DMS153 treated with DMSO at 0.1 percent for 48 hours (cell line): ENCODE measurements around the gene CXXC1.
"Not testable (repeated sequence)": the region's sequence is repeated elsewhere in the genome, so short reads cannot be mapped to it uniquely, and the experiment has no call there.

ENCODE experiments used
- DNase-seq: peaks from one replicate; lab custom pipeline; 2025; ENCODE audit not compliant: unreplicated experiment; lab: John Stamatoyannopoulos, UW

CXXC1 gene

DNA sequence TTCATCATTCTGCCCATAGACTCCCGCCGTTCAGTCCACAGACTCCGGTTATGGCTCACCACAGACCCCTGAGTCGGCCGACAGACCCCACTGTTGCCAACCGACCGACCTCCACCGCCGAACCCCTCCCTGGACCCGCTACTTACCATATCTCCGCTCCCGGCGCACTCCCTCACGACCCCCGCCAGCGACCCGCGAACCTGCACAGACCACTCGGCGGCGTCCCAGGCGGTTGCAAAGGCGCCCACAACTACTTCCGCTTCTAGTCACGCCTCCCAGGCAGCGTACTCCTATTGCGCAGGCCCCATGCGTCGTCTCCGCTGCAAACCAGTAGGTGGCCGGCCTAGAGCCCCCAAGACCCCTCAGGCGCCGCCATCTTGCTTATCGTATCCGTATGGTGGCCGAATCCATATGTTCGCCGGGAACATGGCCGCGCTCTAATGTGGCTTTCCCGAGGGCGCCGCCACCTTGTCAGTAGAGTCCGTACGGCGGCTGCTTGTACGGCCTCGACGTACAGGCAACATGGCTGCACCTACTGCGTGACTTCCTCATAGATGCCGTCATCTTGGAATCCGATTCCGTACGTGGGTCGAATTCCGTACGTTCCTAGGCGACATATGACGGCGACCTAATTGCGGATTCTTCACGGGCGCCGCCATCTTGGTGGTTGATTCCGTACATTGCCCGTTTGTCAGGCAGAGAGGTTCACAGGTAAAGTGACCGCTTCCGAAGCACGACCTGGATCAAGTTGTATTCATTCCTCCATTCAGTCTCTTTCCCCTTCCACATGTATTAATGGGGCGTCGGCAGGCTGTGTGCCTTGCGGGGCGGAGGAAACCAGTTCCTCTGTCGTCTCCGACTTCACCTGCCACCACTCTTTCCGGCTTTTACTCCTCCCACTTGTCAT lies at the start of gene CXXC1:
TSS of gene CXXC1 (minus strand) at position 252 of the 907 bp plus-strand sequence. CDS start at position 149, 103 bp downstream.
- peak; percentile 95 for DNase-seq

DNA sequence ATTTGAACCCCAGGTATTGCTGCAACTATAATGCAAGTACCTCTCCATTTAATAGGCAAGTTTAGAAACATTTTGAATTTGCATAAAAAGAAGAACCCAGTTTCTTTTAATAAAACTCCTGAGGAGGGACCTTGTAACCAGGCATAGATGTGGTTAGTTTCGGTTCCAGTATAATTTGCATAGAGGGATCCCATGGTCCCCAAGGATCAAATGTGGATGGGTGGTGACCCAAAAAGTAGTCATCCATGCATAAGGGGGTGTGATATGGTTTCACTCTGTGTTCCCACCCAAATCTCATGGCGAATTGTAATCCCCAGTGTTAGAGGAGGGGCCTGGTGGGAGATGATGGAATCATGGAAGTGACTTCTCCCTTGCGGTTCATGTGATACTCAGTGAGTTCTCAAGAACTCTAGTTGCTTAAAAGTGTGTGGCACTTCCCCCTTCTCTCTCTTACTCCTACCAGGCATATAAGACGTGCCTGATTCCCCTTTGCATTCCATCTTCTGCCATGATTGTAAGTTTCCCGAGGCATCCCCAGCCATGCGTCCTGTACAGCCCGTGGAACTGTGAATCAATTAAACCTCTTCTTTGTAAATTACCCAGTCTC lies 47.2 kb upstream of the CXXC1 start:
- DNase-seq, result no peak

DNA sequence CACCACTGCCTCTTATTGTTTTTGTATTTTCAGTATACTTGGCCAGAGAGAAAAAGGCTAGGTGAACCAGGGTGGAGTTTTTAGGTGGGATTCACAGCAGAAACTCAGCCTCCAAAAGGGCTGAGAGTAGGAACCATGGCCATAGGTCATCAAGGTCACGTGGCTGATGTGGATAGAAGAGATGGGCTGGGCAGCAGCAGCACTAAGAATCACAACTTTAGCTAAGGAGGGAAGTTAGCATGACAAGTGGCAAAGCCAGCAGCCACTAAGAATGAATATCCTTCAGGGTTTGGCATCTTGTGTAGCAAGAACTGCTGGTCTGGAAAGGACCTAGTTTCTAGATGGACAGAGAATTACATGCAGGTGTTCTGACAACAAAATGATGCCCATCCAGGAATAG lies 44.2 kb upstream of the CXXC1 start:
- no peak for DNase-seq

DNA sequence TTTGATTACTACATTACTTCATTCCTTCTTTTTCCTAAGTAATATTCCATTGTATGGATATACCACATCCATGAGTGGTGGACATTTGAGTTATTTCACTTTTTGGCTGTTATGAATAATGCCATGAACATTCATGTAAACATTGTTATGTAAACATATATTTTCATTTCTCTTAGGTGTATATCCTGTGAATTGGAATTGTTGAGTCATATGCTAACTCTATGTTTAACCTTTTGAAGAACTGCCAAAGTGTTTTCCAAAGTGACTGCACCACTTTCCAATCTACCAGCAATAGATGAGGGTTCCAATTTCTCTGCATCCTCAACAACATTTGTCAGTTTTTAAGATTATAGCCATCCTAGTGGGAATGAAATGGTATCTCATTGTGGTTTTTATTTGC lies 42.7 kb upstream of the CXXC1 start:
- DNase-seq, result no peak

DNA sequence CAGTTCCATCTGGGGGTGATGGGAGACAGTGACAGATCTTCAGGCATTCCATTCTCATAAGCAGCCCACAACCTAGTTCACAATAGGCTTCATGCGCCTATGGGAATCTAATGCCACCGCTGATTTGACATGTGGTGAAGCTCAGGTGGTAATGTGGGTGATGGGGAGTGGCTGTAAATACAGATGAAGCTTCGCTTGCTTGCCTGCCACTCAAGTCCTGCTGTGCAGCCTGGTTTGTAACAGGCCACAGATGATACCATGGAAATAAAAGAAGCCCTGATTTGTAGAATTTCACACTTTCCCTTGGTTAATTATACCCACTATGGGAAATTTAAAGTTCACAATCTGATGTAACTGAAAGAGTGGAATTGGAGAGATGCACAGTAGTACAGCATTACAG lies 40.5 kb upstream of the CXXC1 start:
- no peak for DNase-seq

DNA sequence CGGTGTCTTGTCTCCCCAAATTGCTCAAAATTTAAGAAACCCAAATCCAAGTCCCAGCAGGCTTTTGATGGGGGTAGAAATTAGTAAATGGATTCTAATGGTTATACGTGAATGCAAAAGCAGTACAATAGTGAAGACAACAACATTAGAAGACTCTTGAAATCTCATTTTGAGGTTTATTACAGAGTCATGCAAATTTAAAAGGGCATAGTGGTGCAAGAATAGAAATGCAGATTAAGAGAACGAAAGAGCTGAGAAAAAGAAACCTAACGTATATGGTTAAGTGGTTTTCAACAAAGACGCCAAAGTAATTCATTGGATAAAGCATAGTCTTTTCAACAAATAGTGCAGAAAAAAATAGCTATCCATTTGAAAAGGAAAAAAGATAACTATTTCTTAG lies 33.2 kb upstream of the CXXC1 start:
- DNase-seq, result no peak

DNA sequence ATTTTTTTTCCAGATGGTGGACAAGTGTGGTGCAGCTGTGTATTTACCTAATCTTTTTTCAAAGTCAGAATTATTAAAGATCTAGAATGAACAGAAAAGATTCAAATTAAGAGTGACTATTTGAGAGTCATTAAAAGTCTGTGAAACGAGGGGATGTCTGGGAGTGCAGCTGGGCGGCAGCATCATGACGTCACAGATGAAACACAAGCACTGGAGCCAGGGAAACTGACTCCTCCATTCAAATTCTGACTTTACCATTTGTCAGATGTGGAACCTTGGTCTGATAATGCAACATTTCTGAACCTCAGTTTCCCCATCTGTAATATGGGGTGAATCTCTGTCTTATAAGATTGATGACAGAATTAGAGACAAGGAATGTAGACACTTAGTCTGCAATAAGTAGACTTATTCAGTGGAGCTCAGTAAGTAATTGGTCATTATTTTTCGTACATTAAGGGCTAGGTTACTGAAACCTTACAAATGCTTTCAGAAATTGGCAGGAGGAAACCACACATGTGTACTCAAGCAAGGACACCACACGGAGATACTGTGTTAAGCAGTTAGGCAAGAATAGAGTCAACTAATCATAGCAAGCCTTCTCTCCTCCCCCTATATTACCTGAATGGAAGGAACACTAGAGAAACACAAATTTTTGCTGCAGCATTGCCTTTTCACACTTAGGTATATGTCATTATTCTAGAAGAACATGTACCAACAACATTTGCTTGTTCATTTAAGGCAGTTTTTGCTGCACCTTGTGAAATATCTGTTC lies 27.8 kb upstream of the CXXC1 start:
- DNase-seq, result no peak

DNA sequence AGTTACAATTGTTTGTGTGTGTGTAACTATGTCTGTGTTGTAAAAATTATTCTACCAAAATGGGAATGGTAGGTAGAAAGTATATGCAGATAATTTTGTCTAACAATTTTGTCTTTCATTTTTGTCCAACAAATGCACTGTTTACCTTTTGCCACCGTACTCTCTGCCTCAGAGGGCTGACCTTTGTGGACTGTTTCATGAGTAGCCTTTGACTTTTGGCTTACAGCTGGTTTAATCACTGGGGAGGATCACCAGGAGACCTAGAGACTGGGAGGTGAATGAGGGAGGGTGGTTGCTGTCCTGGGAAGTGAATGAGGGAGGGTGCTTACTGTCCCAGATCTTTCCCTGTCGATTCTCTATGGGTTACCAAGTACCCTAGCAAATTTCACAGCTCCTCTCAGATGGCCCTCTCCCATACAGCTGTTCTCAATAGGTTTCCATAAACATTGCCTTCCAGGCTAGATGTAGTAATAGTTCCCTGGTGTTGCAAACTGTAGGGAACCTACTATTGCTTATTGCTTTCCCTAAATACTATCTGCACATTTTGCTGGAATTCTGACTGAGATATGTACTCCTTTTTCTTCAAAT lies 26.5 kb upstream of the CXXC1 start:
- no peak for DNase-seq

DNA sequence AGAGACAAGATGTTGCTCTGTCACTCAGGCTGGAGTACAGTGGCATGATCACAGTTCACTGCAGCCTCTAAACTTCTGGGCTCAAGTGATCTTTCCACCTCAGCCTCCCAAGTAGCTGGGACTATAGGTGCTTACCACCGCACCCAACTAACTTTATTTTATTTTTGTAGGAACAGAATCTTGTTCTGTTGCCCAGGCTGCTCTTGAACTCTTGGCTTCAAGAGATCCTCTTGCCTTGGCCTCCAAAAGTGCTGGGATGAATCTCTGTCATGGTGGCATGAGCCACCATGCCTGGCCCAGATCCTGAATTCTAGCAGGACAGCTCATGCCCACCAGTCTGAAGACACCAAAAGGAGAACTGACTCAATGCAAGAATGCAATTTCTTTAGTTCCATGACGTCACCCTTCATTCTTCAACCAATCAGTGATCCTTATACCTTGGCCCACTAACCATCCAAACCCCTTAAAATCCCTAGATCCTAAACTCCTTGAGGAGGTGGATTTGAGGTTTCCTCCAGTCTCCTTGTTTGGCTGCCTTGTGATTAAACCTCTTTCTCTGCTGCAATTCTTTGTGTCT lies 25.6 kb upstream of the CXXC1 start:
- no peak for DNase-seq

DNA sequence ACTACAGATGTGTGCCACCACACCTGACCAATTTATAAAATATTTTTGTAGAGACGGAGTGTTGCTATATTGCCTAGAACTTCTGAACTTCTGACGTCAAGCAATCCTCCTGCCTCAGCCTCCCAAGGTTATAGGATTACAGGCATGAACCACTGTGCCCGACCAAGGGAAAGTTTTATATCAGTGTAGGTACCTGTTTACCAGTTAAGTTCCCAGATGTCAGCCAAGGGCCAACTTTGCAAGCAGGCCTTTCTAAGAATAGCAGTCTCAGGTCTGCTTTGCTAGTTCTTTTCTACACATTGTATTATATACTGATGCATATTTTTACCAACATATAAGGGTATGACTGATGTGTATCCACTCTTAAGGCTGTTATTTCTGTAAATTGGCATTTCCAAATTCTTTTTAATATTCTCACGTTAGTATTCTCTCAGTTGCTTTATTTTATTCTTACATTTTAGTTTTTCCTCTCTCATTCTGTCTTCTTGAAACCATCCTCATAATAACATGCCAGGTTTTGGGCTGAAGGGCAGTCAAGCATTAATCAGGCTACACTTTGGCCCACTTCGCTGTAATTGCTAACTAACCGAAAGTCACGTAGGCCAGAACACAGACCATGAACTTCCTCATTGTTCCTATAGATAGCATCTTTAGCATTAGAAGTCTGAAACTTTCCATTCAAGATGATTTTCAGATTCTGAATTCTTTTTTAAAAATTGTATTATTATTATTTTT lies 25.0 kb upstream of the CXXC1 start:
- no peak for DNase-seq

DNA sequence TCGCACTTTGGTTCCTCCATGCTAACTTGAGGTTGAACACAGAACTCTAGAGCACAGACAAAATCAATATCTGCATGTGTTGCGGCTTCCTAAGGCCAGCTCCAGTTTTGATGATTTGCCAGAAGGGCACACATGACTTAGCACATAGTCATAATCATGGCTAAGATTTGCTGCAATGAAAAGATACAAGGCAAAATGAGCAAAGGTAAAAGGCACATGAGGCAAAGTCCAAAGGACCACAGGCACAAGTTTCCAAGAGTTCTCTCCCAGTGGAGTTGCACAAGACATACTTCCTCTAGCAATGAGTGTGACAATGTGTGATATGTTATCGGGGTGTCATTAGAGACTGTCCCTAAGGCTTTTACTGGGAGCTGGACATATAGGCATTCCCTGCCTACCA lies 24.2 kb upstream of the CXXC1 start:
- DNase-seq, result no peak

DNA sequence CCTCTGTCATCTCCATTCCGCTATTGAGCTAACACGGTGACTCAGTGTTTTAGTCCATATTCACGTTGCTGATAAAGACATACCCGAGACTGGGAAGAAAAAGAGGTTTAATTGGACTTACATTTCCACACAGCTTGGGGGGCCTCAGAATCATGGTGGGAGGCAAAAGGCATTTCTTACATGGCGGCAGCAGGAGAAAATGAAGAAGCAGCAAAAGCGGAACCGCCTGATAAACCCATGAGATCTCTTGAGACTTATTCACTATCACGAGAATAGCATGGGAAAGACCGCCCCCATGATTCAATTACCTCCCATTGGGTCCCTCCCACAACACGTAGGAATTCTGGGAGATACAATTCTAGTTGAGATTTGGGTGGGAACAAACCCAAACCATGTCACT lies 22.6 kb upstream of the CXXC1 start:
- no peak for DNase-seq

DNA sequence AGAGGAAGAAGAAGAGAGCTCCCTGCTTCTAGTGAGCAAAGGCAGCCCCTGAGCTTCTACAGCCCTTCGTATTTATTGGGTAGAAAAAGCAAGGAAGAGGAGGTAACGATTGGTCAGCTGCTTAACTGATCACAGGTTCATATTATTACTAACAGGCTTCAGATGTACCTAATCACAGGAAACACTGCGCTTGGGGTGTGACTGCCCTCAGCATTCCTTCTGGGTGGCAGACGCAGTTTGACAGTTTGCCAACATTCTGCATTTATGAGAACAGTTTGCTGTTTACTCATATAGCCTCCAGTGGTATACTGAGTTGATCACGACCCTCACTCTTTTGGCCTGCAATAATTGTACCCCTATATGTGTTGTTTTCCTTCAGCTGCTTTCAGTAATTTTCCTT lies 21.4 kb upstream of the CXXC1 start:
- DNase-seq, result not testable (repeated sequence)

DNA sequence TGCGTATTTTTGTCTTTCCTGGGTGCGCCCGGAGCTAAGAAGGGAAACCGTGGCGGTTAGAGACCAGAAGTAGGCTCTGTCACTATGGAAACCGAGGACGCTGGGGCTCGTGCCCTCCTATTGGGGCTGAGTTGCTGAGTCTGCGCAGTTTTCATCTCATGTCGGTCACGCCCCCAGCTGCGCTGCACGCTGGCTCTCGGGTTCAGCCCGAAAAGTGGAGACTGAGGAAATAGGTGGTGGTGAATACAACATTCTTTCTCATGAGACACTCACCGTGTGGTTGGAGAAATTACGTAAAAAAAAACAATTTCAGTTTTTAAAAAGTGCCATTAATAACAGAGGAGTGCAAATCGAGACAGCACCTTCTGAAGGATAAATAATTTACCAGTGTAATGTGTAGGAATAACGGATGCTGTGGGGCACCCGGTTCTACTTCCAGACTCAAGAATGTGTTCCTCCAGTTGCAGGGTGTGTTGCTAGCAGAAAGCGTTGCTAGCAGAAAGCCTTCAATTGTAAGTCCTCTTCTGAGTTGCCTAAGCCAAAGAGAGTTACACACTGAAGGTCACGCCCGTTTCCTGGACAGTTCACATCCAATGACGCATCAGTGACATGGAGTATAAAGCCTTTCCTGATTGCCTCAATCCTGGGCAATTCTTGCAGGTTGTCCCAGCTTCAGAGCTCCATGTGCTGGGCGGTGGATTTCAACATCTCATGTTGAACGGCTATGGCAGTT lies 20.4 kb upstream of the CXXC1 start:
- peak; percentile 74 for DNase-seq

DNA sequence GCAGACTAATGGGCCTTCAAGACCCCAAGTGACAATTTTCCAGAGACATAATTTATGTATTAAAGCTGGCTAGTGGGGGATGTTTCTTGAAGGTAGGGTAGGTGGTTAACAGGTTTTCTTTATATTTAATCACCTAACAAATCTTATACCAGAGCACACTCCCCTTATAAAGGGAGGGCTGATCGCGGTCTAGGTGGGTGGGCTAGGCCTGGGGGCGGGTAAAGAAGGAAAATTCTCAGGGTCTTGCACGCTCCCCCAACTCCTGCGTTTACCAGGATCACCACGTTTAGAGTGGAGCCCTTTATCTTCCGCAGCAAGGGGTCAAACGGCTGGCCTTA lies 19.9 kb upstream of the CXXC1 start:
- no peak for DNase-seq

DNA sequence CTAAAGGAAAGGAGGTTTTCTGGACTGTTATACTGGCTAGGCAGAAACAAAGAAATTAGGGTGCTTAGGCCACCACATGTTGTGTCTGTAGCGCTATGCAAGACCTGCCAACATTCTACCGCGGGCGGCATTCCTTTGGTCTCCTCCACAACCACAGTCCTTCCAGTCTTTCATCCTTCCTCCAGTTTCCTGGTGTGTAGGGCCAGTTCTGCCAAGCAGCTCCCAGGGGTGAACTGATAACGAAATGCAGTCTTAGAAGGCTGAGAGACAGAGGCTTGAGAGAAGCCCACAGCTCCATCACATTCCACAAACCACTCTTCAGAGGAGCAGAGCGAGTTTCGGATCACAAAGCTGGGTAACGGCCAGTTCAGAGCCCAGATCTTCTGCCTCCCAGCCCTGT lies 19.5 kb upstream of the CXXC1 start:
- no peak for DNase-seq

DNA sequence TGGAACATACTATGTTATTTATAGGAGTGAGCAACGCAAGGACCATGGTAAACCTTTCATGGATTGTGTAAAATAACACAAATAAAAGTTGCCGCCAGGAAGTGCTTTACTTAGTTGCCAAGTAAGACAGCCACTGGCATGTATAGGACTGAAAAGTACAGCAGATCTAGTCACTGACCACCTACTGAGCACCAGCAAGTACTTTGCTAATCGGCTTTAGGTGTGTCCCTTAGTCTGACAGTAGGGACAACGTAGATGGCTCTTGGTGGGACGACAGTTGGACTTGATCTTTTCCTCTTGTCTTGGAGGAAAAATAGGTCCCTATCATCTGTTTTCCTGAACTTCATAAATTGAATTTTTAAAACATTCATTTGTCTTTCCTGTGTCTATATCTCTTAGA lies 13.6 kb upstream of the CXXC1 start:
- DNase-seq, result no peak

DNA sequence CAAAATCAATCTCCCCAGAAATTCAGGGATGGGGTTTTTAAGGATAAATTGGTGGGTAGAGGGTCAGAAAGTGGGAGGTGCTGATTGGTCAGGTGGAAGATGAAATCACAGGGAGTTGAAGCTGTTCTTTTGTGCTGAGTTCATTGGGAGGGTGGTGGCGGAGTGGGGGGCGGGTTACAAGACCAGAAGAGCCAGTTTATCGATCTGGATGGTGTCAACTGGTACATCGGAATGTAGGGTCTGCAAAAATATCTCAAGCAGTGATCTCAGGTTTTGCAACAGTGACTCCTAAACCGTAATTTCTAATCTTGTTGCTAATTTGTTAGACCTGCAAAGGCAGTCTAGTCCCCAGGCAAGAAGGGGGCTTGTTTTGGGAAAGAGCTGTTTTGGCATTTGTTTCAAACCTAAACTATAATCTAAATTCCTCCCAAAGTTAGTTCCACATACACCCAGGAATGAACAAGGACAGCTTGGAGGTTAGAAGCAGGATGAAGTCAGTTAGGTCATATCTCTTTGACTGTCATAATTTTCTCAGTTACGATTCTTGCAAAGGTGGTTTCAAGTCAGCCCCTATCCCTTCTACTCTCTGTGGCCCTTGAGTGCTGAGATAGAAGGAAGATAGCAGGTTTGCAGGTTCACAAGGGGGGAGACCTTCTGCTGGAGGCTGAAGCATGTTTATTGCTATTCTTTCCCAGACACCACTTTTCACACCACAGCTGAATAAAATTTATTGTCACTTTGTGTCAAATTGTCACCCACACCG lies 12.3 kb upstream of the CXXC1 start:
- DNase-seq, result no peak
